ENCODE data around the gene NFATC2.

The NFATC2 gene

DNA sequence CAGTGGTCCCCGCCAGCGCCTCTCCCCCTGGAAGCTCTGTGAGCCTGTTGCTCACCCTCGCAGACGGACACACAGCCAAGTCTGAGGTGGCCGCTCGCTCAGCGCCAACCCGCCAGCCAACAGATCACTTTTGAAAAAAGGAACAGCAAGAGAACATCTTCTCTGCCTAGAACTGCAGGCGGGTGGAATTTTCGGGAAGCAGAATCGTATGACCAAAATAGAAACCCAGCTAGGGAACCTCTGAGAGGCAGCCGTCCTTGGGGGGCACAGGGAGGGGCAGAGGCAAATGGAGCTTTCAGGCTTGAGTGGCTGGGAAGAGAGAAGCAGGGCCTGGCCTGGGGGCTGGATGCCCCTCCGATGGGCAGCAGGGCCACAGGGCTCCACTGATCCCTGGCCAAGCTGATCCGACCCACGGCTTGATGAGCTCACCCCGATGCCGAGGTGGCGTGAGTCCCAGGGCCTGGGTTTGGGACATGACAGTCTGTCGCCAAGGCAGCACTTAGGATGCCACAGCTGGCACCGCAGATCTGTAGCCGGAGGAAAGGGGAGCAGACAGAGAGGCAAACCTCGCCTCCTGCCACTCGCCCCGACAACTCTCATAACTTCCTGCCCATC is 9.8 kb downstream of the NFATC2 start:
- TF ChIP-seq CREB1 (IDR thresholded peaks at IDR 0.05; ENCODE audit: low read depth) (no peak), FOXM1 (IDR thresholded peaks at IDR 0.05; ENCODE audit: borderline replicate concordance, low read depth) (no peak), RAD21 (IDR thresholded peaks at IDR 0.05; ENCODE audit: low read depth) (no peak), CEBPB (IDR thresholded peaks at IDR 0.05) (no peak), EGR1 (IDR thresholded peaks at IDR 0.05) (no peak), TCF12 (IDR thresholded peaks at IDR 0.05; ENCODE audit: low read depth) (no peak), YY1 (IDR thresholded peaks at IDR 0.05; ENCODE audit: low read depth) (no peak)
- TF ChIP-seq, protein P1, sequence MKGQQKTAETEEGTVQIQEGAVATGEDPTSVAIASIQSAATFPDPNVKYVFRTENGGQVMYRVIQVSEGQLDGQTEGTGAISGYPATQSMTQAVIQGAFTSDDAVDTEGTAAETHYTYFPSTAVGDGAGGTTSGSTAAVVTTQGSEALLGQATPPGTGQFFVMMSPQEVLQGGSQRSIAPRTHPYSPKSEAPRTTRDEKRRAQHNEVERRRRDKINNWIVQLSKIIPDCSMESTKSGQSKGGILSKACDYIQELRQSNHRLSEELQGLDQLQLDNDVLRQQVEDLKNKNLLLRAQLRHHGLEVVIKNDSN (IDR thresholded peaks at IDR 0.05): no peak
- TF ChIP-seq, protein P2, sequence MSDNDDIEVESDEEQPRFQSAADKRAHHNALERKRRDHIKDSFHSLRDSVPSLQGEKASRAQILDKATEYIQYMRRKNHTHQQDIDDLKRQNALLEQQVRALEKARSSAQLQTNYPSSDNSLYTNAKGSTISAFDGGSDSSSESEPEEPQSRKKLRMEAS (IDR thresholded peaks at IDR 0.05): no peak

DNA sequence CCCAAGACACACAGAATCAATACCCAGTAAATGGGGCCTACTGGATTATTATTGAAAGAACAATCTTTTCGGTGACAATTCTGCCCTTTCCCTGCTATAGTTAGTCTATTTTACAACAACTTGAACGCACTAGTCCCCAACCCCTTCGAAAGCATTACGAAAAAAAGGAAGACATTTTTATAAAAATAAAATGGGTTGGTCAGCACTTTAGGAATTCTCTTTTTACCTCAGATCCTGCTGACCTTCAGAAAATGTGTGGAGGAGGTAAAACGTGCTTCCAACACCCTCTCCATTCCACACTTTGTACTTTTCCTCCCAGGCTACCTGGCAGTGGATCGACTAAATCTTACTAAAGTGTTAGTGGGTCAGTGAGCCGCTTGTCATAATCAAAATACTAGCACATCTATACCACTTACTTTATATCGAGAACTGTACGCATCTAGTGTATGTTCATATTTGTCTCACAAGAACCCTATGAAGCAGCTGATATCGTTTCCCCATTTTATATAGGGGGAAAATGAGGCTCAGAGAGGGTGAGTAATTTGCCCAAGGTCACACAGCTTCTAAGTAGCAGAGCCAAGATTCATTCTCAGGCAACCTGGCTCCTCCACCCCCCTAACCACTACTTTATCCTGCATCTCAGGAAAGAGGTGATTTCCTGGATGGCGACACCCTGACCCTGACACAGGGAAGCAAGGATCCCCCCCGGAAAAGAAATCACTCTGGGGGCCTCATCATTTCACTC is 10.6 kb downstream of the NFATC2 start:
- no peak for TF ChIP-seq NFIC (IDR thresholded peaks at IDR 0.05)
- no peak for TF ChIP-seq YY1 (IDR thresholded peaks at IDR 0.05; ENCODE audit: low read depth)
- TF ChIP-seq RAD21 (IDR thresholded peaks at IDR 0.05; ENCODE audit: low read depth): no peak
- TF ChIP-seq CREB1 (IDR thresholded peaks at IDR 0.05; ENCODE audit: low read depth): no peak
- TF ChIP-seq EP300 (IDR thresholded peaks at IDR 0.05; ENCODE audit: borderline replicate concordance): no peak
- TF ChIP-seq, protein P3, sequence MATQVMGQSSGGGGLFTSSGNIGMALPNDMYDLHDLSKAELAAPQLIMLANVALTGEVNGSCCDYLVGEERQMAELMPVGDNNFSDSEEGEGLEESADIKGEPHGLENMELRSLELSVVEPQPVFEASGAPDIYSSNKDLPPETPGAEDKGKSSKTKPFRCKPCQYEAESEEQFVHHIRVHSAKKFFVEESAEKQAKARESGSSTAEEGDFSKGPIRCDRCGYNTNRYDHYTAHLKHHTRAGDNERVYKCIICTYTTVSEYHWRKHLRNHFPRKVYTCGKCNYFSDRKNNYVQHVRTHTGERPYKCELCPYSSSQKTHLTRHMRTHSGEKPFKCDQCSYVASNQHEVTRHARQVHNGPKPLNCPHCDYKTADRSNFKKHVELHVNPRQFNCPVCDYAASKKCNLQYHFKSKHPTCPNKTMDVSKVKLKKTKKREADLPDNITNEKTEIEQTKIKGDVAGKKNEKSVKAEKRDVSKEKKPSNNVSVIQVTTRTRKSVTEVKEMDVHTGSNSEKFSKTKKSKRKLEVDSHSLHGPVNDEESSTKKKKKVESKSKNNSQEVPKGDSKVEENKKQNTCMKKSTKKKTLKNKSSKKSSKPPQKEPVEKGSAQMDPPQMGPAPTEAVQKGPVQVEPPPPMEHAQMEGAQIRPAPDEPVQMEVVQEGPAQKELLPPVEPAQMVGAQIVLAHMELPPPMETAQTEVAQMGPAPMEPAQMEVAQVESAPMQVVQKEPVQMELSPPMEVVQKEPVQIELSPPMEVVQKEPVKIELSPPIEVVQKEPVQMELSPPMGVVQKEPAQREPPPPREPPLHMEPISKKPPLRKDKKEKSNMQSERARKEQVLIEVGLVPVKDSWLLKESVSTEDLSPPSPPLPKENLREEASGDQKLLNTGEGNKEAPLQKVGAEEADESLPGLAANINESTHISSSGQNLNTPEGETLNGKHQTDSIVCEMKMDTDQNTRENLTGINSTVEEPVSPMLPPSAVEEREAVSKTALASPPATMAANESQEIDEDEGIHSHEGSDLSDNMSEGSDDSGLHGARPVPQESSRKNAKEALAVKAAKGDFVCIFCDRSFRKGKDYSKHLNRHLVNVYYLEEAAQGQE (IDR thresholded peaks at IDR 0.05; ENCODE audit: low read depth): no peak
- TF ChIP-seq TEAD4 (IDR thresholded peaks at IDR 0.05): no peak
- TF ChIP-seq, protein P1 (IDR thresholded peaks at IDR 0.05): no peak
- TF ChIP-seq, protein P2 (IDR thresholded peaks at IDR 0.05): no peak

DNA sequence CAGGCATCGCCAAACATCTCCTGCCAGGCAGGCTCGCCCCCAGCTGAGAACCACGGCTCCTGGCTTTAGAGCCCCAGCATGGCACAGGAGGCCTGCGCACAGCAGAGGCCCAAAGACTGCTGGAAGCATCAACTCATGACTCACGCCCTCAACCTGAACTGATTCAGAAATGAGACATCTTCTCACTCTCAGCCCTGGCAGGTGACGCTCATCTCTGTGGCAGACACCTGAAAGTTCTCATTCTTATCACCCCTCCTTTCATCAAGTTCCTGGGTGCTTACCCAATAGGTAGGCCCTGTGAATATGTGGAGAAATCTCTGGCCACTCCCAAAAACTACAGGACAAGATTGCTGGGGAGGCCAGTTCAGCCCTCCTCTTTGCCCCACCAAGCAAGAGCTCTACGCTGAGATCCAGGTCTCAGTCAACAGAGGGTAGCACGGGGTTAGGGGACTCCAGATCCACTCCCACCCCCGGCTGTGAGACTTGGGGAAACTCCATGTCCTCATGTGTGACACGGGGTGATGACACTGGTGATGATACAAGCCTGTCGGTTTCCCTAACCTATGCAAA is 11.3 kb downstream of the NFATC2 start:
- TF ChIP-seq CREB1 (IDR thresholded peaks at IDR 0.05; ENCODE audit: low read depth) (no peak), NFIC (IDR thresholded peaks at IDR 0.05) (no peak), RAD21 (IDR thresholded peaks at IDR 0.05; ENCODE audit: low read depth) (no peak), EP300 (IDR thresholded peaks at IDR 0.05; ENCODE audit: borderline replicate concordance) (no peak), CEBPB (IDR thresholded peaks at IDR 0.05) (no peak)
- TF ChIP-seq, protein P3 (IDR thresholded peaks at IDR 0.05; ENCODE audit: low read depth): no peak
- TF ChIP-seq, protein P1 (IDR thresholded peaks at IDR 0.05): no peak

DNA sequence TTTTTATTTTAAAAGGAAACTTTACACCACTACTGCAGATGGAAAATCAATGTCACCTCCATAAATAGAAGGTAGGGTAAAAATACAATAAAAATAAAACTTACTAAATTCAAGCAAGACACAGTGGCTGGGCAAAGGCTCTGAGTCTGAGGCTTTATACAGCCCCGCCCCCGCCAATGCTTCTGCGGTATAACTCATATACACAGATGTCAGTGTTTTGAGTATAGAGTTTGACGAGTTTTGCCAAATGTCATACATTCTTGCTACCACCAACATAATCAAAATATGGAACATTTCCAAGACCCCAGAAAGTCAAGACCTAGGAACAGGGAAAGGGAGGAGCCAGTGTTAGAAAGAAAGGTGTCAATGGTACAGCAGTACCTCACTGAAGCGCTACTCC is 12.8 kb downstream of the NFATC2 start:
- TF ChIP-seq RAD21 (IDR thresholded peaks at IDR 0.05; ENCODE audit: low read depth) (no peak), TEAD4 (IDR thresholded peaks at IDR 0.05) (no peak), NFIC (IDR thresholded peaks at IDR 0.05) (no peak), YY1 (IDR thresholded peaks at IDR 0.05; ENCODE audit: low read depth) (no peak), CEBPB (IDR thresholded peaks at IDR 0.05) (no peak), EGR1 (IDR thresholded peaks at IDR 0.05) (no peak), ZBTB7A (IDR thresholded peaks at IDR 0.05; ENCODE audit: low read depth) (no peak), TCF12 (IDR thresholded peaks at IDR 0.05; ENCODE audit: low read depth) (no peak), EP300 (IDR thresholded peaks at IDR 0.05; ENCODE audit: borderline replicate concordance) (no peak), CREB1 (IDR thresholded peaks at IDR 0.05; ENCODE audit: low read depth) (no peak), TAF1 (IDR thresholded peaks at IDR 0.05; ENCODE audit: low read depth) (no peak), FOXM1 (IDR thresholded peaks at IDR 0.05; ENCODE audit: borderline replicate concordance, low read depth) (no peak)
- TF ChIP-seq, protein P3 (IDR thresholded peaks at IDR 0.05; ENCODE audit: low read depth): no peak
- TF ChIP-seq, protein P2 (IDR thresholded peaks at IDR 0.05): no peak
- TF ChIP-seq, protein P1 (IDR thresholded peaks at IDR 0.05): no peak
